NCI-H1048 (cell line): ENCODE data around the gene UIMC1.
A peak's percentile ranks its signal among the peaks of the same experiment; 100 is the strongest.
"Not testable (repeated sequence)": the region's sequence is repeated elsewhere in the genome, so short reads cannot be mapped to it uniquely, and the experiment has no call there.

Experiments used
- DNase-seq: peaks from one replicate; lab custom pipeline; 2025; lab: John Stamatoyannopoulos, UW

UIMC1 gene

DNA sequence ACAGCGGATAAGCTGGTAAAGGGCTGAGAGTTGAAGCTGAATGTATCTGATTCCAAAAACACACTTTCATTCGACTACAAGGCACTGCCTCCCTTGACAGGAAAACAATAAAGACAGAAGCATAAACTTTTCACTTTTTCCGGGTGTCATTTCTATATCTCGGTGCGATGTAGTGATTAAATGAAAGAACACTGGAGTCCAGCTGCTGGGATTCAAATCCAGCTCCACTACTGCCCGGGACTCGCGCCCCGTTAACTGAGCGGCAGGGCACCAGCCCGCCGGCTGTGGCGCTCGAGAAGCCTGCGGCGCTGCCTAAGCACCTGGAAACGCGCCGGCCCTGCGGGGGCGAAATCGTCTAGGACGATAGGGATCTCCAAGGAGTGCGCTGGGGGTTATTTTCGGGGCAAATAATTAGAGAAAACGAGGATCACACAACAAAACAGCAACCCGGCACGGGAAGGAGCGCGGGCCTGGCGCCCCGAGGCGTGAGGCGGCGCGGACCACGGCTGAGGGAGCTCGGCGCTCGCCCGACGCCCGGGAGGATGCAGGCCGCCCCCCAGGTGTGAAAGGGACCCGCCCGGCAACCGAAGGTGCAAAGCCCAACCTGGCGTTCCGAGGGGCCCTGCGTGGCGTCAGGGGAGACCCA, 837 bp downstream of the UIMC1 start:
- no peak for DNase-seq

DNA sequence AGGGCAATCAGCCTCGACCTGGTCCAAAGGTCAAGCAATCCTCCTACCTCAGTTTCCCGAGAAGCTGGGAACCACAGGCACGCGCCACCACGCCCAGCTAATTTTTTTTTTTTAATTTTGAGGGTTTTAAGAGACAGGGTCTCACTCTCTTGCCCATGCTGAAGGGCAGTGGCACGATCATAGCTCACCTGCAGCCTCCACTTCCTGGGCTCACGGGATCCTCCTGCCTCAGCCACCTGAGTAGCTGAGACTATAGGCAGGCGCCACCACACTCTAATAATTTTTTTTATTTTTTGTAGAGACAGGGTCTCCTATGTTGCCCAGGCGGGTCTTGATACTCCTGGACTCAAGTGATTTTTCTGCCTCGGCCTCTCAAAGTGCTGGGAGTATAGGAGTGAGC, 1.6 kb downstream of the UIMC1 start:
- DNase-seq, result no peak

- DNase-seq, result no peak
Measured at GRCh38 chr5:177003649-177004048, 2.9 kb downstream of the UIMC1 start.

- DNase-seq, result not testable (repeated sequence)
Measured at GRCh38 chr5:176999526-176999925, 7.1 kb downstream of the UIMC1 start.

DNA sequence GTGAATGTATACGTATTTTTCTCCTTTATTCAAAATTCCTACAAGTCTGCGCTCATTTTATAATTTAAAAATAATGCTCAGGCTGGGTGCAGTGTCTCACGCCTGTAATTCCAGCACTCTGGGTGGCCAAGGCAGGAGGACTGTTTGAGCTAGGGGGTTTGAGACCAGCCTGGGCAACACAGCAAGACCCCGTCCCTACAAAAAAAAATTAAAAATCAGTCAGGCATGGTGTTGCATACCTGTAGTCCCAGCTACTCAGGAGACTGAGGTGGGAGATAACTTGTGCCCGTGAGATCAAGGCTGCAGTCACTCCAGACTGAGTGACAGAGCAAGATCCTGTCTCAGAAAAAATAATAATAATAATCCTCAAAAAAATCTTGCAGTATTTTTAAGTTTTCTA, 7.8 kb downstream of the UIMC1 start:
- no peak for DNase-seq

DNA sequence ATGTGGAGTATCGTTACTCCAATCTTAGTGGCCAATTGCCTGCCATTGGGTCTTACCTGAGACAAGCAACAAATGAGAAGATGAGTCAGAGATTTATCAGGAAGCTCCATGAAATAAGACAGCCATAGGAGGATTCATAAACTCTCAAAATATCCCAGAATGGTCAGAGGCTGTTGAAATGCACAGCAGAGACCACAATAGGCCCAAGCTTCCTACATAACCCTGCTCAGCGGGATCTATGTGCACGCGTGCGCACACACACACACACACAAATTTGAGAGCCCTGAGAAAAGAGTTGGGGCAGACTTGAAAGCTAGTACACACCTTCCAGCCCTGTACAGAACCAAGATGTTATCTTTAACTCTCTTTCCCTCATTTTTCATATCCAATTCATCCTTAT, 9.8 kb downstream of the UIMC1 start:
- DNase-seq, result no peak

GRCh38 chr5:176995896-176996767, 10.4 kb downstream of the UIMC1 start:
- DNase-seq, result no peak

- no peak for DNase-seq
Measured at GRCh38 chr5:176995122-176995490, 11.5 kb downstream of the UIMC1 start.

DNA sequence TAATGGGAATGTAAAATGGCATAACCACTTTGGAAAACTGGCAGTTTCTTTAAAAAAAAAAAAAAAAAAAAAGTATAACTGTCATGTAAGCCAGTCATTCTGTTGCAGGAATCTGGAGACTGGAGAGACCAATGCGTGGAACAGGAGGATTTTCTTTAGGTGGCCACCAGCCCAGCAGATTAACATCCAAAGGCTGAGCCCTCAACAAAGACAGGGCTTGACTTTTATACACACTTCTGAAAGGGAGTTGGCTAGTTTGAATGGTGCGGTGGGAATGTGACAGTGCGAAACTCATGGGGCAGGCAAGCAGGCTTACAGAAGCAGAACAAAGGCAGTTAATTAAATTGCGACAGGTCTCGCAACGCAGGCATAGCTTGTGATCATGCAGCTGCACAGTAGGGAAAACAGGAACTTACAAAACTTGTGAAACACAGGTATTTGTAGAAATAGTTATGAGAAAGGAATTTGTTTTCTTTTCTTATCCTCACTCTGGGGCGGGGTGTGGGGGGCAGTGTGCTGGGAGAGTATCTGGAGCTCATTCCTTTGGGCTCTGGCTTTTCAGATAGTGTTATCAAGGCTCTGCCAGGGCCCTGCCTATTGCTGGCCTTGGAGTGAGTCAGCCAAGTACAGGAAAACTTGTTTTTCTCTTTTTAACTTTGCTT, 12.0 kb downstream of the UIMC1 start:
- no peak for DNase-seq

DNA sequence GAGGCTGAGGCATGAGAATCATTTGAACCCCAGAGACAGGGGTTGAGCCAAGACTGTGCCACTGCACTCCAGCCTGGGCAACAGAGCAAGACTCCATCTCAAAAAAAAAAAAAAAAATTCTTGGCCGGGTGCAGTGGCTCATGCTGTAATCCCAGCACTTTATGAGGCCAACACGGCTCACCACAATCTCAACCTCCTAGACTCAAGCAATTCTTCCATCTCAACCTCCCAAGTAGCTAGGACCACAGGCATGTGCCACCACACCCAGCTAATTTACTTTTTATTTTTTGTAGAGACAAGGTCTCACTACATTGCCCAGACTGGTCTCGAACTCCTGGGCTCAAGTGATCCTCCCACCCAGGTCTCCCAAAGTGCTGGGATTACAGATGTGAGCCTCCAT, 13.5 kb downstream of the UIMC1 start:
- DNase-seq, result not testable (repeated sequence)

GRCh38 chr5:176987583-176987982, 19.0 kb downstream of the UIMC1 start:
- no peak for DNase-seq

DNA sequence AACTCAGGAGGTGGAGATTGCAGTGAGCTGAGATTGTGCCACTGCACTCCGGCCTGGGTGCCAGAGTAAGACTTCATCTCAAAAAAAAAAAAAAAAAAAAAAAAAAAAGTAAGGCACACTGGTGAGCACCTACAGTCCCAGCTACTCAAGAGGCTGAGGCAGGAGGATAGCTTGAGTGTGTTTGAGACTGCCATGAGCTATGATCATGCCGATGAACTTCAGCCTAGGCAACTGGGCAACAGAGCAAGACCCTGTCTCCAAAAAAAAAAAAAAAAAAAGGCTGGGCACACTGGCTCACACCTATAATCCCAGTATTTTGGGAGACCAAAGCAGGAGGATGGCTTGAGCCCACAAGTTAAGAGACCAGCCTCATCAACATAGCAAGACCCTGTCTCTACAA, 20.3 kb downstream of the UIMC1 start:
- no peak for DNase-seq

DNA sequence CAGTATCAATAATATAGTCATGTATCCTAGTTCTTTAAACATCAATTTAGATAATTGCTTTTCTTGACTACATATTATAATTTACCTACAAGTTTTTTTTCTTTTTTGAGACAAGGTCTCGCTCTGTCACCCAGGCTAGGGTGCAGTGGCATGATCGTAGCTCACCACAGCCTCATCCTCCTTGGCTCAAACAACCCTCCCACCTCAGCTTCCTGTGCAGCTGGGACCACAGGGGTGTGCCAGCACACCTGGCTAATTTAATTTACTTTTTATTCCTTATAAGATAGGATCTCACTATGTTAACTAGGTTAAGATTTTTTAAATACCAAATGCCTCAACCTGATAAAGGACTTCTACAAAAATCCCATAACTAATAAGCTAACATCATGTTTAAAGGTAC, 21.1 kb downstream of the UIMC1 start:
- DNase-seq, result no peak

GRCh38 chr5:176984176-176984575, 22.4 kb downstream of the UIMC1 start:
- DNase-seq, result not testable (repeated sequence)

GRCh38 chr5:176983593-176983992, 23.0 kb downstream of the UIMC1 start:
- not testable (repeated sequence) for DNase-seq

- not testable (repeated sequence) for DNase-seq
Measured at GRCh38 chr5:176983112-176983511, 23.5 kb downstream of the UIMC1 start.

DNA sequence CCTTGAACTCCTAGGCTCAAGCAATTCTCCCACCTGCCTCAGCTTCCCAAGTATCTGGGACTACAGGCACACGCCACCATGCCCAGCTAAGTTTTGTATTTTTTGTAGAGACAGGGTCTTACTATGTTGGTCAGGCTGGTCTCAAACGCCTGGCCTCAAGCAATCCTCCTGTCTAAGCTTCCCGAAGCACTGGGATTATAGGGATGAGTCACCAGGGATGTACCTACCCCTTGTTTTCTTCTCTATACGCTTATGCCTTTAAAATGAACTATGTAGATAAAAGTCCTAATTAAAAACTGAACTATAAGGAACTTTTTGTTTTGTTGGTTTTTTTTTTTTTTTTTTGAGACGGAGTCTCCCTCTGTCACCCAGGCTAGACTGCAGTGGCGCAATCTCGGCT, 25.8 kb downstream of the UIMC1 start:
- DNase-seq, result no peak

DNA sequence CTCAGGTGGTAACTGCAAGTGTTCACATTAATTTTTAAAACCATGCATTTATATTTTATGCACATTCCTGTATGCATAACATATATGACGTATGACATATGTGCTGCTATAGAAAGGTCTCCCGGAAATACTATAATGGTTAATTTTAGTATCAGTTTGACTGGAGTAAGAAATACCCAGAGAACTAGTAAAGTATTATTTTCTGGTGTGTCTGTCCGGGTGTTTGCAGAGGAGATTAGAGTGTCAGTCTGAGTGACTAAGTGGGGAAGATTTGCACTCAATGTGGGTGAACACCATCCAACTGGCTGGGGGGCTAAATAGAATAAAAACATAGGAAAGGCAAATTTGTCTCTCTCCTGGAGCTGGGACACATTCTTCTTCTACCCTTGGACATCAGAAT, 26.9 kb downstream of the UIMC1 start:
- no peak for DNase-seq

DNA sequence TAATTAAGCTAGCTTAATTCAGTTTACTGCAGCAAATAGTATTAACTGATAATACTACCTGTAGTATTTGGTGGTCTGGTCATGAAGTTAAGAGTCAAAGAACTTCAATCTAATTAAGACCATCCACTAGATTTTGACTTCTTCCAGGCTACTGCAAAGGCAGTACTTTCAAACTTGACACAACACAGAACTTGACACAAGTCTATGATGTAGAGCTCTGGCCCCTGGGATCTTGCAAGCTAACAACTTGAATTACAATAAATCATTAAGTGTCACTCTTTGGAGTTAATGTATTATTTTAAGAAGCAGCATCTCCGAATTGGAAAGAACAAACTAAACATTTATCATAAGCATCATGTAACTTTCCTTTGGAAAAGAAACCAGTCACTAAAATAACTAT, 40.9 kb downstream of the UIMC1 start:
- DNase-seq, result no peak

DNA sequence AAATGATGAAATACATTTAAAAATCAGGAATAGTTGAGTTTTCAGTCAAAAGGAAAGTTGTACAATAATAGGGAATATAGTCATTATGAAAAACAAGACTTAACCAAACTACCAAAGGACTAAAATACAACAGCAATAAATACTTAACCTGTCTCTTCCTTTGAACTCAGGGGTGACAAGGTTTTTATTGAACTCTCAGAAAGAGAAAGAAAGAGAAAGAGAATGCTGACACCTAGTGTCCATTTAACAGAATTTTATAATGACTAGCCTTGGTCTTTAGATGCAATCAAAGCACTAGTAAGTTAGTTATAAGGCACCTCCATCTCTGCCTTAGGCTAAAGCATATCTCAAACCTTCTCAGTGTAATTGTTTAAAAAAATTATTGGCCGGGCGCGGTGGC, 47.5 kb downstream of the UIMC1 start:
- peak; percentile 24 for DNase-seq

DNA sequence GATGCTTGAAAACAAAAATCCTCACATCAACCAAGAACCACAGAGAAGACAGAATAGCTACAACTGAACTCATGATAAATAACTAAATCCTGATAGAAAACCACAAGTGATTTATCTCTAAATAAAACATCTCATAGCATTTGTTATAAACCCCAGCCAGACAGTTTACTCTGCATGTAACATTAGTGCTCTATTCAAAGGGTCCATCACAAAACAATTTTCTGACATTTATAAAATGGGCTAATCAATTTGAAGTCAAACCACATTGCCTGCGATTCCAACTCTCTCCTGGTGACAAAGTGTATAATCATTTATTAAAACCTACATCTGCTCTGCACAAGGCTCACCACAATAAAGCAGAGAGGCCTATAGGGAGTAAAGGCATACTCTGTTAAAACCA, 49.8 kb downstream of the UIMC1 start:
- no peak for DNase-seq

GRCh38 chr5:176955895-176956294, 50.7 kb downstream of the UIMC1 start:
- no peak for DNase-seq

DNA sequence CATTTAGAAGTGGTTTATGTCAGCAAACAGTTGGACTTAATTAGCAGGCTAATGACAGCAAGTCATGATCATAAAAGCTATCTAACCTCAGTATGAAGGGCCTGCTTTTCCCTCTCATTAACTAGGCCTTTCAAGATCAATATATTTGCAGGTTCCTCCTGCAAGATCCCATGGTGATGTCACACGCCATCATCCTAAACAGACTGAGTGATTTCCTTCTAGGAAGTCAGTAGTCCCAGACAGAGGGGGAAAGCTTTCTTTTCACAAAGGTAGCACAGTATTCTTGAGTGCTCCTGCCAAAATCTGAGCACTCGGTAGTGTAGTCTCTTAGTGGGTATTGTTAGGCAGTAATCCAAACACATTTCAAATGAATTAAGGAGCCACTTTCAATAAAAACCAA, 52.5 kb downstream of the UIMC1 start:
- no peak for DNase-seq
